CD4-positive, alpha-beta T cell (primary cell): ENCODE measurements around the gene RABGGTA. TPM values are rescaled to one million over a fixed set of nuclear protein-coding genes. Genes with fewer than 3 reads are reported as not detected.

Experiments used
- ATAC-seq: fragments of 200-7000 bp; cut with Tn5 transposase; one replicate; pipeline ENCODE4 v1.10.0; 2022; ENCODE audit warnings: mild to moderate bottlenecking; ENCODE audit not compliant: poor library complexity
- CTCF ChIA-PET: fragments of 350-600 bp; sonication (Branson Sonifier 250); formaldehyde crosslinking; loops from one replicate; lab custom pipeline; 2021; ENCODE audit warnings: antibody characterized with exemption, inconsistent platforms; lab: Charles Lee
- POLR2A ChIA-PET: fragments of 350-600 bp; sonication (Branson Sonifier 250); formaldehyde crosslinking; loops from one replicate; lab custom pipeline; 2021; ENCODE audit warnings: antibody characterized with exemption, inconsistent platforms; lab: Charles Lee
- DNase-seq, 14 experiments: peaks; one replicate each; pipeline ENCODE4 v3.0.0-alpha.2; 2013 to 2020; ENCODE audit warnings: mixed read lengths in 2 of 14
- H3K27ac ChIP-seq, 2 donors: one replicate each; pipeline versions ENCODE4 v1.5.1 to v1.7.0; 2013; ENCODE audit warnings: low read length in 2 of 2, low read depth in 1 of 2, mild to moderate bottlenecking in 1 of 2
- H3K27me3 ChIP-seq, 2 experiments: 1 replicate in 1 of 2; 2 replicates in 1 of 2; pipeline versions ENCODE4 v1.6.1 to v1.7.0; 2013; ENCODE audit warnings: low read length in 2 of 2, control low read depth in 1 of 2, mild to moderate bottlenecking in 1 of 2, moderate library complexity in 1 of 2; ENCODE audit not compliant: insufficient read depth in 2 of 2, control insufficient read depth in 1 of 2
- H3K36me3 ChIP-seq: one replicate; pipeline ENCODE4 v1.6.1; 2013; ENCODE audit warnings: low read length, control low read depth; ENCODE audit not compliant: insufficient read depth
- H3K4me1 ChIP-seq: one replicate; pipeline ENCODE4 v1.6.1; 2013; ENCODE audit warnings: low read length, control low read depth; ENCODE audit not compliant: insufficient read depth
- H3K4me3 ChIP-seq: one replicate; pipeline ENCODE4 v1.5.1; 2013; ENCODE audit warnings: mild to moderate bottlenecking, low read length, moderate library complexity
- H3K9me3 ChIP-seq, 2 experiments: 1 replicate in 1 of 2; 2 replicates in 1 of 2; pipeline versions ENCODE4 v1.6.1 to v1.7.0; 2013; ENCODE audit warnings: low read length in 2 of 2, mild to moderate bottlenecking in 2 of 2, control low read depth in 1 of 2, moderate library complexity in 1 of 2; ENCODE audit not compliant: control insufficient read depth in 1 of 2, insufficient read depth in 1 of 2
- H3K27ac Mint-ChIP-seq: one replicate; pipeline ENCODE4 v1.8.0; 2020; ENCODE audit warnings: mixed read lengths
- H3K27me3 Mint-ChIP-seq: one replicate; pipeline ENCODE4 v1.8.0; 2021; ENCODE audit warnings: mixed read lengths
- H3K36me3 Mint-ChIP-seq: one replicate; pipeline ENCODE4 v1.8.0; 2021; ENCODE audit warnings: low read depth, mixed read lengths
- H3K4me1 Mint-ChIP-seq: one replicate; pipeline ENCODE4 v1.8.0; 2021; ENCODE audit warnings: low read depth, mixed read lengths
- H3K4me3 Mint-ChIP-seq: one replicate; pipeline ENCODE4 v1.8.0; 2020; ENCODE audit warnings: mild to moderate bottlenecking, mixed read lengths
- H3K9me3 Mint-ChIP-seq: one replicate; pipeline ENCODE4 v1.8.0; 2020; ENCODE audit warnings: mixed read lengths
- intact Hi-C, 2 experiments: fragments of 100-400 bp; cut with DNase I in 1 of 2; cut with micrococcal nuclease in 1 of 2; formaldehyde crosslinking; loops; one replicate each; pipeline versions ENCODE4 v1.15.1 to v1.9.0; 2023 to 2025; cut with DNase I, micrococcal nuclease
- total RNA-seq, 174 experiments: library from RNA in 2 of 174; stranded (reverse) in 2 of 174; gene quantifications; one replicate each; pipeline ENCODE4 v1.2.3 and lab custom pipeline; 2021 to 2026
- TF ChIP-seq, protein P1 (sequence below): fragments of 200-600 bp; IDR thresholded peaks from one replicate; pipeline ENCODE4 v1.8.0; 2022; ENCODE audit warnings: antibody characterized with exemption, mild to moderate bottlenecking

Gene RABGGTA
- total RNA-seq, 2 experiments from 2014 or later: 52.3 to 55.2 TPM

DNA sequence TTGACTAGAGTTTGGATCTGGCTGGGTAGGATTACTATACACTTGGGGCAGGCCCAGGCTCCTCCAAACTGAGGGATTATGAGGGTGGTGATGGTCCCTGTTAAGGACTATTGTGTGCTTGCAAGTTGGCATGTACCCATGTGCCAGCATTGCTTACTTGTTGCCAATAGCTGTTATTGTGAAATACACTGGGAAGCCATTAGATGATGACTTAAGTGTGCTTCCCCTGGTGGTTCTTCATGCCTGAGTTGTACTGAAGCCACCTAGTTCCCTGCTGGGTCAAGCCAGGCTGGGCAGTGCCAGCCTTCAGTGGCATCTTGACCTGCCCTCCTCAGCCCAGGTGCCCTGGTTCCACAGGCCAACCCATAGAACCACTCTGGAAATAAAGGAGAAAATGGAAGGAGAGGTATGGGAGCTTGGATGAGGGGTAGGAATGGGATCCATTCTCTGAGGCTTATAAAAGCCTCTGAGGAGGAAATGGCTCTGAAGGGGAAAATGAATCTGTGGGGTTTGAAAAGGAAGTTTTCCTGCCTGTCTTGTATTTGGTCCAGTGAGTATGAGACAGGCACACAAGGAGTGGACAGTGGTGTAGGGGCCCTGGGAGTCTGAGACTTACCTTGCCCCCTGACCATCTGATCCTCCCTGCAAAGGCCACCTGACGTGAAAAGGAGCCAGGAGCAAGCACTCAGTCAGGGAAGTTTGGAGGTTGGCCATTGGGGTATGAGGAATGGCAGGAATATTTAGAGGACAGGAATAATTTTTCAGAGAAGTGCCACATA is 40.6 kb upstream of the RABGGTA start:
- peak overlapping the region; percentile 59 to 73 for H3K27ac ChIP-seq
- H3K4me1 Mint-ChIP-seq: peaks cover 81% of the 10 kb centered on the region
- H3K9me3 ChIP-seq: no peaks in the 10 kb centered on the region

DNA sequence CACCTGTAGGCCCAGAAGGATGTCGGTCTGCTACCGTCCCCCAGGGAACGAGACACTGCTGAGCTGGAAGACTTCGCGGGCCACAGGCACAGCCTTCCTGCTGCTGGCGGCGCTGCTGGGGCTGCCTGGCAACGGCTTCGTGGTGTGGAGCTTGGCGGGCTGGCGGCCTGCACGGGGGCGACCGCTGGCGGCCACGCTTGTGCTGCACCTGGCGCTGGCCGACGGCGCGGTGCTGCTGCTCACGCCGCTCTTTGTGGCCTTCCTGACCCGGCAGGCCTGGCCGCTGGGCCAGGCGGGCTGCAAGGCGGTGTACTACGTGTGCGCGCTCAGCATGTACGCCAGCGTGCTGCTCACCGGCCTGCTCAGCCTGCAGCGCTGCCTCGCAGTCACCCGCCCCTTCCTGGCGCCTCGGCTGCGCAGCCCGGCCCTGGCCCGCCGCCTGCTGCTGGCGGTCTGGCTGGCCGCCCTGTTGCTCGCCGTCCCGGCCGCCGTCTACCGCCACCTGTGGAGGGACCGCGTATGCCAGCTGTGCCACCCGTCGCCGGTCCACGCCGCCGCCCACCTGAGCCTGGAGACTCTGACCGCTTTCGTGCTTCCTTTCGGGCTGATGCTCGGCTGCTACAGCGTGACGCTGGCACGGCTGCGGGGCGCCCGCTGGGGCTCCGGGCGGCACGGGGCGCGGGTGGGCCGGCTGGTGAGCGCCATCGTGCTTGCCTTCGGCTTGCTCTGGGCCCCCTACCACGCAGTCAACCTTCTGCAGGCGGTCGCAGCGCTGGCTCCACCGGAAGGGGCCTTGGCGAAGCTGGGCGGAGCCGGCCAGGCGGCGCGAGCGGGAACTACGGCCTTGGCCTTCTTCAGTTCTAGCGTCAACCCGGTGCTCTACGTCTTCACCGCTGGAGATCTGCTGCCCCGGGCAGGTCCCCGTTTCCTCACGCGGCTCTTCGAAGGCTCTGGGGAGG is 39.5 kb upstream of the RABGGTA start, which contains the start of gene LTB4R:
Gene LTB4R, plus strand, starts transcription at position 857 of the 959 bp plus-strand sequence. CDS start 4,150 bp downstream, outside the sequence.
- peaks cover 80% of the 10 kb centered on the region for H3K4me1 ChIP-seq
- TF ChIP-seq, protein P1, sequence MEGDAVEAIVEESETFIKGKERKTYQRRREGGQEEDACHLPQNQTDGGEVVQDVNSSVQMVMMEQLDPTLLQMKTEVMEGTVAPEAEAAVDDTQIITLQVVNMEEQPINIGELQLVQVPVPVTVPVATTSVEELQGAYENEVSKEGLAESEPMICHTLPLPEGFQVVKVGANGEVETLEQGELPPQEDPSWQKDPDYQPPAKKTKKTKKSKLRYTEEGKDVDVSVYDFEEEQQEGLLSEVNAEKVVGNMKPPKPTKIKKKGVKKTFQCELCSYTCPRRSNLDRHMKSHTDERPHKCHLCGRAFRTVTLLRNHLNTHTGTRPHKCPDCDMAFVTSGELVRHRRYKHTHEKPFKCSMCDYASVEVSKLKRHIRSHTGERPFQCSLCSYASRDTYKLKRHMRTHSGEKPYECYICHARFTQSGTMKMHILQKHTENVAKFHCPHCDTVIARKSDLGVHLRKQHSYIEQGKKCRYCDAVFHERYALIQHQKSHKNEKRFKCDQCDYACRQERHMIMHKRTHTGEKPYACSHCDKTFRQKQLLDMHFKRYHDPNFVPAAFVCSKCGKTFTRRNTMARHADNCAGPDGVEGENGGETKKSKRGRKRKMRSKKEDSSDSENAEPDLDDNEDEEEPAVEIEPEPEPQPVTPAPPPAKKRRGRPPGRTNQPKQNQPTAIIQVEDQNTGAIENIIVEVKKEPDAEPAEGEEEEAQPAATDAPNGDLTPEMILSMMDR: peak; percentile 45
- DNase-seq (peak; percentile 47 to 91 (median 61)), ATAC-seq (peak; percentile 81)
- no peaks in the 10 kb centered on the region for H3K9me3 ChIP-seq
- ChIA-PET POLR2A (interaction anchor here (0.6 to 5.5 kb wide), 17 partner anchors 8 to 205 kb away, joined by 3 to 52 read pairs (median 5); partner anchors contain the start of genes ADCY4, CBLN3, CHMP4A and DCAF11), CTCF (interaction anchor here (1.1 to 4.9 kb wide), 12 partner anchors 11 to 122 kb away, joined by 3 to 67 read pairs (median 5); partner anchors contain the start of genes DHRS1, KHNYN, MDP1 and NOP9)
- Mint-ChIP-seq H3K27ac (peak within 1 kb of the TSS; percentile 76), H3K4me3 (peak within 1 kb of the TSS; percentile 88), H3K9me3 (no peaks in the 10 kb centered on the region), H3K36me3 (peaks cover 28% of the 10 kb centered on the region), H3K27me3 (no peaks in the 10 kb centered on the region), H3K4me1 (peaks cover 80% of the 10 kb centered on the region)
- H3K27me3 ChIP-seq: no peaks in the 10 kb centered on the region
- peak within 1 kb of the TSS; percentile 65 for H3K4me3 ChIP-seq
- peak within 1 kb of the TSS; percentile 59 to 73 for H3K27ac ChIP-seq
- intact Hi-C loops: loop anchor here (2.0 to 5.0 kb wide), 3 partner anchors 20 to 39 kb away; partner anchors contain the start of gene RABGGTA (in 1 of the 2)
- peaks cover 29% of the 10 kb centered on the region for H3K36me3 ChIP-seq

More for the DNA sequence above, 40.6 kb upstream of the RABGGTA start:
- Mint-ChIP-seq H3K4me3 (peak overlapping the region; percentile 88), H3K9me3 (no peaks in the 10 kb centered on the region), H3K27ac (peak overlapping the region; percentile 76), H3K36me3 (peaks cover 17% of the 10 kb centered on the region), H3K27me3 (no peaks in the 10 kb centered on the region)
- ChIA-PET CTCF (interaction anchor here (0.6 to 4.9 kb wide), 9 partner anchors 12 to 137 kb away, joined by 3 to 67 read pairs (median 5); partner anchors contain the start of genes DHRS1, KHNYN, MDP1 and NOP9), POLR2A (interaction anchor here (0.6 to 5.5 kb wide), 11 partner anchors 10 to 130 kb away, joined by 3 to 52 read pairs (median 10); partner anchors contain the start of genes ADCY4, CBLN3, CHMP4A and DHRS1)
- no peaks in the 10 kb centered on the region for H3K27me3 ChIP-seq
- peaks cover 18% of the 10 kb centered on the region for H3K36me3 ChIP-seq
- intact Hi-C loops: loop anchor here (2.0 to 5.0 kb wide), 3 partner anchors 19 to 40 kb away; partner anchors contain the start of gene RABGGTA (in 1 of the 2)
- peak overlapping the region; percentile 65 for H3K4me3 ChIP-seq
- DNase-seq (peak in 3 of 14 experiments; percentile 42 to 67 (median 64)), ATAC-seq (peak; percentile 19)
- peaks cover 87% of the 10 kb centered on the region for H3K4me1 ChIP-seq
- TF ChIP-seq, protein P1: no peak
